ENCODE data around the gene ZNF436.
"Not testable (repeated sequence)": the region's sequence is repeated elsewhere in the genome, so short reads cannot be mapped to it uniquely, and the experiment has no call there.

ZNF436 gene

DNA sequence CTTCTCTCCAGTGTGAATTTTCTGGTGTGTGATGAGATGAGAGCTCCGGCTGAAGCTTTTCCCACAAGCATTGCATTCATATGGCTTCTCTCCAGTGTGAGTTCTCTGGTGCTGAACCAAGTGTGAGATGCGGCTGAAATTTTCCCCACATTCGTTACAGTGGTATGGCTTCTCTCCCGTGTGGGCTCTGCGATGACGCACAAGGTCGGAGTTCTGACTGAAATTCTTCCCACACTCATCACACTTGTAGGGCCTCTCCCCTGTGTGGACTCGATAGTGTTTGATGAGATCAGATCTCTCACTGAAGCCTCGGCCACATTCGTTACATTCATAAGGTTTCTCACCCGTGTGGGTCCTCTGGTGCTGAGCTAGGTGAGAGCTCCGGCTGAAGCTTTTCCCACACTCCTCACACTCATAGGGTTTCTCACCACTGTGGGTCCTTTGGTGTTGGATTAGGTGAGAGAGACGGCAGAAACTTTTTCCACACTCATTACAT, 7.4 kb downstream of the ZNF436 start:
- DNase-seq, result no peak

DNA sequence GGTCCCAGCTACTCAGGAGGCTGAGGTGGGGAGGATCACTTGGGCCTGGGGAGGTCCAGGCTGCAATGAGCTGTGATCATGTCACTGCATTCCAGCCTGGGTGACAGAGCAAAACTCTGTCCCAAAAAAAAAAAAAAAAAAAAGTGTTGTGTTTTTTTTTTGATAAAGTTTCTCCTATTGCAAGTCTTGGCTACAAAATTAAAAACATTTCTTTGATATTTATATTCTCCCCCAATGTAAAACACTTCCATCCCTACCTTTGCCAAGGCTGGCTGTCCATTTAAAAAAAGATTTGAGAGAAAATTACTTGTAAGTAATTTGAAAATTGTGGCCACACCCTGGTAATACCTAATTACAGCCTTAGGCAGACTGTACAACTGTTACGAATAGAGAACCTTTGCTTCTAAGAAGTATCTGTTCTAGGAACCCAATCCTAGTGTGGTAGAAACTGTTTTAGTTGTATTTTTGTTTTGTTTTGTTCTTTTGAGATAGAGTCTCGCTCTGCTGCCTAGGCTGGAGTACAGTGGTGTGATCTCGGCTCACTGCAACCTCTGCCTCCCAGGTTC, 11.2 kb downstream of the ZNF436 start:
- no peak for DNase-seq

DNA sequence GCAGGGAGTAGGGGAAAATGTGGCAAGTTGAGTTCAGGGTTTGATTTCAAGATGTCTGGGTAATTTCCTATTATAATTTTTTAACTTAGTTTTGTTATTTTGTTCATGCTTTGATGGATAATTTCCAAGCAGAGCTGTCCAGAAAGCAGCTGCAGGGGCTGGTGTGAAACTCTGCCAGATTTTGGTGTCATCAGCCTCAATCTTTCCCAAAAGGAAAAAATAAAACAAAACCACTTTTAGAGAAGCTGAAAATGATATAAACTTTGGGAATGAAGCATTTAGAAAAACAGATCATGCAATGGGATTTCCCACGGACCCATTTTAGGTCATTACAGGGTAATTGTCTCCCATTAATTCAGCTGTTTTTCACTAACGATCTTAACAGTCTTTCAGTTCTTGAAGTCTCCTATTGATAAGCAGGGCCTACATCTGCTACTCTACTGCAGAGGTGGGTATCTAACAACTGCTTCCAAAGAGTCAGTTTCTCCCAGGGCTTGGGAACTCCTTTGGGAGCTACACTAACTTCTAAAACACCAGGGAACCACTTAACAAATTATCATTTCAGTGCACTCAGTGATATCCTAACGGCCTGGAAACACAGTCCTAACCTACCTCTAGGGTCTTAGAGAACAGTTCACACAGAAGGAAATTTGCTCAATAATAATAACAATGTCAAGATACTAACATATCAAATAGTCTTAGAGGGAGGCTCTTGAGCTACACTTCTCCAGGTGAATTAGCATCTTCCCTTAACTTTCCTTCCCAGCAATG, 12.3 kb downstream of the ZNF436 start:
- no peak for DNase-seq

DNA sequence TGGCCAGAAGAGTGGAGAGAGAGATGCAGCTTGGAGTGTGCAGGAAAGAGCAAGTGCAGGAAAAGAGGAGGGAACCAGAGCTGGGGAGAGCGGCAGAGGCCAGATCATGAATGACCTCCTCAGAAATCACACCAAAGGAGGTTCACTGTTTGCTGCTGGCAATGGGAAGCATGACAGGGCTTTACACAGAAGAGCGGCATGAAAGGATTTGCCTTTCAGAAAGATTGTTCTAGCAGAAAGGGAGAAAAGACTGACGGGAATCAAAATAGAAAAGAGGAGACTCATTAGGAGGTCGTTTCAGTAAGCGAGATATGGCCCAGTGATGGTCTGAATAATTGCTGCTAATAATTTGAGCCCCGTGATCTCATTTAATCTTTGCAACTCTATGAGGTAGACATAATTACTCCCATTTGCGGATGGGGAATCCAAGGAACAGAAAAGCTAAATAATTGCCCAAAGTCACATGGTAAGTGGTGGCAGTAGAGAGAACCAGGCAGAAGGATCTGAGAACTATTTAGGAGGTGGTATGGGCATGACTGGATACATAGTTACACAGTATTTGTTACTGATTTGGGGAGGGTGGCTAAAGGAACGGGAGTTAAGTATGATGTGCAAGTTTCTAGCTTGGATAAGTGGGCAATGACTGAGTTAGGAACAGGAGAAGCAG, 13.0 kb downstream of the ZNF436 start:
- peak; percentile 14 for DNase-seq

DNA sequence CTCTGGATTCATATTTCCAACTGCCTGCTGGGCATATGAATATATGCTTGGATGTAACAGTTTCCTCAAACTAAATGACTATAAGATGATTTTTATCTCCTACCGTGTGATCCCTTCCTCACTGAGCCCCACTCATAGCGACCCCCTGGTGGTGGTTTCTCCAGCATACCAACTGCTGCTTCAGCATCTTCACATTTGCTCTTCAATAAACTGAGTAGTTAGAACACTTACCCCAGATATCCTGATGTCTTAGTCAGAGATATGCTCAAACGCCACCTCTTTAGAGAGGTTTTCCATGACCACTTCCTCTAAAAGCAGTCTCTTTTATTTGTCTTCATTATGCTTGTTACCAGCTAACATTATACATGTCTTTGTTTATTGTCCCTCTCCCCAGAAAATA, 15.4 kb downstream of the ZNF436 start:
- DNase-seq, result no peak

DNA sequence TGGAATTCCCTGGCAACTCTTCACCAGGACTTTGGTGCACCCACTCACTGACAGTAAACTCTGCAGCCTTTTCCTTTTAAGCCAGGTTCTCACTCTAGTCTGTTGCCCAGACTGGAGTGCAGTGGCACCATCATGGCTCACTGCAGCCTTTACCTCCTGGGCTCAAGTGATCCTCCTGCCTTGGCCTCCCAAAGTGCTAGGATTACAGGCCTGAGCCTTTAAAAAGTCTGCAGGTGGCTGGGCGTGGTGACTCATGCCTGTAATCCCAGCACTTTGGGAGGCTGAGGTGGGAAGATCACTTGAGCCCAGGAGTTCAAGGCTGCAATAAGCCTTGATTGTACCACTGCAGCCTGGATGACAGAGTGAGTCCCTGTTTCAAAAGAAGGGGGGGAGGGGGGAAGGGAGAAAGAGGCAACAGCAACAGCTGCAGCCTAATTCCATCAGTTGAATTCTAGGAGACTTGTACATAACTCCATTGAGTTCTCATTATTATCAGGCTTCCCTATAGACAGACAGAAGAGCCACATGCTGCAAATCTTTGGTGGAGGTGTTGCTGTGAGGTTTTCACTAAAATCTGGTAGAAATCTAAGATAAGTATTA, 17.4 kb downstream of the ZNF436 start:
- no peak for DNase-seq

DNA sequence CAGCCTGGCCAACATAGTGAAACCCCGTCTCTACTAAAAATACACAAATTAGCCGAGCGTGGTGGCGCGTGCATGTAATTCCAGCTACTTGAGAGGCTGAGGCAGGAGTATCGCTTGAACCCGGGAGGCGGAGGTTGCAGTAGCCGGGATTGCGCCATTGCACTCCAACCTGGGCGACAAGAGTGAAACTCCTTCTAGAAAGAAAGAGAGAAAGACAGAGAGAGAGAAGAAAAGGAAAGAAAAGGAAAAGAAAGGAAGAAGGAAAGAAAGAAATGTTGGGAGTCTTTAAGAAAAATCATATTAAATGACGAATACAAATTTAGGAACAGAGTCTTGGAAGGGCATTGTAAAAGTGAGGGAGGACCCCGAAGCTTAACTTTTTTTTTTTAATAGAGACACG, 23.7 kb downstream of the ZNF436 start:
- no peak for DNase-seq

DNA sequence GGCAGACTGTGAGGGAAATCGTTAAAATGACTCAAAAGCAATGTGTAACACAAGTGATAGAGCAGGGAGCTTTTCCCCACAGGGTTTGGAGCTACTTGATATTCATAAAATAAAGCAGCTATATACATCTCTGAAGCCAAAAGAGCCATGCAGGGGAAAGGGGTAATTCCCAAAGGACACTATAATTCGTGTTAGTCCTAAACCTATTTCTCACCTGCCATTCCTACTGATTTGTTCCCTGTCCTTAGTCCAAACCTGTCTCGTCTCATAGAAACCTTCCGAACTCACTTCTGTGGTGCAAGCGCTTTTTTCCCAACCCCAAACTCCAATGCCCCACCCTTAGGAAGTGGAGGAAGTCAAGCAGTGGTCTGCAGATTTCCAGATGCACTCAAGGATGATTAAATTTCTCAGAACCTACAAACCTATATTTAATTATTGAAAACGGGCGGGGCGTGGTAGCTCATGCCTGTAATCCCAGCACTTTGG, 24.6 kb downstream of the ZNF436 start:
- DNase-seq, result peak; percentile 48

DNA sequence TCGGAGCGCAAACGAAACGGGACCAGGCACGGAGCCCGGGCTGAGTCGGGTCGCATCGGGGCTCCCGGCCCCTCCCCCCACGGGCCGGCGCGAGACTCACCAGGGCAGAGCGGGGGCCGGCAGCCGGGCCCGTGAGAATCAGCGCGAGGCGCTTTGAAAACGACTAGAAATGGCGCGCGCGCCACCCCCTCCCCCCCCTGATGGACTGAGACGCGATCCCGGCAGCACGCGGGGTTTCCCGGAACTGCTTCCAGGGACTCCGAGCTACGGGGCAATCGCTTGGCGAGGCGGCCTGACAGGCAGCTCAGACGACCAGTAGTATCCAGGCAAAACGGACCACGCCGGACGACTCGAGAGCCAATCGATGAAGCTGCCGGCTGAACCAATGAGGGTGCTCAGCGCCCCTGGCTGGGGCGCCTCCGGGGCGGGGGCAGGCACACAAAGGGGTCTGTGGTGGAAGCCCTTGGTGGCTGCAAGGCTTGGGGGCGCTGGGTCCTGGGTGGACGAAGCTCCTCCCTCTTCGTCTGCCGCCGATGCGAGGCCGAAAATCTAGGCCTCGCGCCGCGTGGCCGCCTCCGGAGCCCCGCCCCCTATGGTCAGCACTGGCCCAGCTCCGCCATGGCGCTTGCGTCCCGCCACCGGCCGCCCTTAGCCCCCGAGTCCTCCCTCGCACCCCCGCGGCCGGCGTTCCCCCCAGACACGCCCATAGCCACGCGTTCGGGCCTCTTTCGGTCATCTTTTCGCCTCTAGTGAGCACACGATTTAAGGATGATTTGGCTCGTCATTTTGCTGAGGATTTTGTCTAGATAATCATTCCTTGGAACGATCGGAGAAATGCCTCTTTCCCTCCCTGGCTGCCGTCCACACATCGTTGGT, 25.3 kb downstream of the ZNF436 start, which contains the start of gene HNRNPR:
HNRNPR (minus strand) TSS at position 174 of the 876 bp plus-strand sequence. CDS start 3,276 bp downstream, outside the sequence.
- peak; percentile 99 for DNase-seq

DNA sequence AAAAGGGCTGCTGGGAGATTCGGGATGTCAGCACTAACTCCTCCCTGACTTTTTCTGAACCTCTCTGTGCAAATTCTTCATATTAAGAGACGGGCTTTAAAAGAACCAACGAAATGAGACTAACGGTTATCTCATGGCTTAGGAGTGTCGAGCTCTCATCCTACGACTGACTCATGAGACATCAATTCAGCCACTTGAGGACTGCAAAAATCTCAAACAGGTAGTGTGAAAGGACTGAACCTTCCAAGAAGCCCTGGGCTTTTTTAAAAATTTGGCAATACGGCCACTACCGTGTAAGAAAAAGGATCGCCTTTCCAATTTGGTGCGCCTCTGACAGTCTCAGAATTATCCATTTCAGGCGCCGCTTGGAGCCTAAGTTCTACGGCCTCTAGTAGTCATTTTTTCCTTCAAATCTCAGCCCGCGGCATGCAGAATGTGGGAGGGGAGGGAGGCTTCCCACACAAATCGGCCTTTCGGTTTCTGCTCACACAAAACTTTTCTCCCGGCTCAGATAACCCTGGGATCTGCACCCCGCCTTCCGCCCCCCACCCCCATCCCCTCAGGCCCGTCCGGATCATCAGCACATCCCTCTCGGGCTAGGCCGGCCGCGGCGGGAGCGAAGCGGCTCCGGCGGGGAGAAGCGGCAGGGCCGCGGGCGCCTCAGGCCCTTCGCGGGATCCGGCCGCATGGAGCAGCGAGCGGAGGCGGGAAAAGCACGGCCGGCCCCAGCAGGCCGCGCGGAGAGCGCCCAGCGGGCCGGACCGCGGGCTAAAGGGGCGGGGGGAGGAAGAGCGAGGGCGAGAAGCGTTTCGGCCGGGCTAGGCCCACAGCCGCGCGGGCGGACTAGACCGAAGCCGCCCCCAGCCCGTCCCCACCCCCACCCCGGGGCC, 26.2 kb downstream of the ZNF436 start:
- DNase-seq, result peak; percentile 36

DNA sequence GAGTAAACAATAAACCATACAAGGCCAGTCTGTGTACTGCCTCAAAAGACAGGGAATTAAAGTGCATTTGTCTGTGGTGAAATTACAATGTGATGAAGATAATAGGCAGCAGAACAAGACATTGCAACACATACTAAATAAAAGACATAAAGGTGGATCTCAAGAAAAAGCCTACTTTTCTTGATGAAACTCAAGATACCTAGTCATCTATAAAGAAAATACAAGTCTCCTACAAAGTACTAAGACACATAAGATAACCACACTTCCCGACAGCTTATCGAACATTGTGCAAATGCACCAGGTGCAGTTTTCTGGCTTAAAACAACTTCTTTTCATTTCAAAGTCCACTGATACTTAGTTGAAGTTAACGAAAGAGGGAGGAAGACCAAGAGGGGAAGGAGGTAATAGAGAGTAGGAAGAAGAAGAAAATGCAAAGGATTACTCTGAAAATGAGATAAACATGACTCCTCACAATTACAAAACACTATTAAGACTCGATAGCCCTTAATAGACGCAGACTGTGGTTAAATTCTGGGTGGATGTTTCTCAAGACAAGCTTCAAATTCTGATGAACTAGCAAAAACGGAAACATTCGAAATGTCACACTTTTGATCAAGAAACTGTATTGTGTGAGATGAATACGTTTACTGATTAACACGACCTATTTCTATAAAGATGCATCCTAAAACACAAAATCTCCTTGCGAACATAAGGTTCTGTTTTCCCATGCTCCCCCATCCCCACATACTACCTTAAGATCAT, 27.5 kb downstream of the ZNF436 start:
- DNase-seq, result no peak

DNA sequence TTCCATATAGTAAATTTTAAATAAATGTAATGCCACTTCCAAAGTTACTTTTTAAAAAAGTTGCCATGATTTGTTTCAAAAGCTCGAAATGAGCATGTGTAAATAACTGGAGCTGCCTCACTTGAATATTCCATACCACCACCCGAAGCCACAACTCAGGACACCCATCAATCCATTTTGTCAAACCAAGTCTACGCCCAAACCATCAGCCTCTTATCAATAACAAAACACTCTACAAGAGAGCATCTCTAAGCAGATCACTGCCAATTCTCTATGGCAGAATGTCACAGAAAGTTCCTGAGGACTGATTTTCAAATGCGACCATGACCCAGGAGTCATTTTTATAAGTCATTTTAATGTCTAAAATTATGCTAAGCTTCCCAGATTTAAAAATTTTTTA, 30.0 kb downstream of the ZNF436 start:
- no peak for DNase-seq

DNA sequence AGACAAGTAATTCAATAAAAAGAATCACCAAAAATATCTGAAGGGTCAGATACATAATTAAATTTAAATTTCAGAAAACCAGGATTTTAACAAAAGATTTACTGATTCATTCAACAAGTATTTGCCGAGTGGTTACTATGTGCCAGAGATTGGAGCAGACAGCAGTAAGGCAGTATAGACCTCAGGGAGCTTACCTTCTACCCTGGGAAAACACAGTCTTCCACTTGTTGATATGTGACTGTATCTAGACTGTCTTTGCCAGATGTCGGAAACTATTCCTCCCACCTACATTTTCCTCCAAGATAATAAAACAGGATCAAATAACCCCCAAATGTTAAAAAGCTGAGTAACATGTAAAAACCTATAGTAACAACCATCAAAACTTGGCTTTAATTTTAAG, 31.8 kb downstream of the ZNF436 start:
- no peak for DNase-seq

DNA sequence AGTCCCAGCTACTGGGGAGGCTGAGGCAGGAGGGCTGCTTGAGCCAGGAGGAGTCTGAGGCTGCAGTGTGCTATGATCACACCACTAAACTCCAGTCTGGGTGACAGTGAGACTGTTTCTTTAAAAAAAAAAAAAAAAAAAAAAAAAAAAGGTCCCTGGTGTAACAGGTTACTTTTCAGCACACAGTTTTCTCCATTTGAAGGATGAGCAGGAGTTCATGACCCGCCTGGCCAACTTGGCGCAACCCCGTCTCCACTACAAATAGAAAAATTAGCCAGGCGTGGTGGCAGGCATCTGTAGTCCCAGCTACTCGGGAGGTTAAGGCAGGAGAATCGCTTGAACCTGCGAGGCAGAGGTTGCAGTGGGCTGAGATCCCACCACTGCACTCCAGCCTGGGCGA, 37.9 kb downstream of the ZNF436 start:
- DNase-seq, result no peak

DNA sequence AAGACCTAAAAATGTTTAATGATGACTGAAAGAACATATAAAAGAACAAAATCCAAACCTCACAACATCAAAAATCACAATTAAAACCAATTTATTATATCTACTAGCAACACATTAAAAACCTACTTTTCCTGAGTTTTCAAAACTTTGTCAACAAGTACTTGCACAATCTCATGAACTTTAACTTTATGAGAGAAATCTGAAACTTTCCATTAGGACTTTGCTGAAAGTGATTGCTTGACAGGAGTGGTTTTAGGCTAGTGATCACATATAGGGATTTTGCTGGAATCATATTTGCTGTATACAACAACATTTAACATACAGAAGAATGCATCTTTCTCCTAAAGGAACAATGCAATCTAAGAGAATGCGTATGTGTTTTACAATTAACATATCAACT, 38.8 kb downstream of the ZNF436 start:
- DNase-seq, result no peak

DNA sequence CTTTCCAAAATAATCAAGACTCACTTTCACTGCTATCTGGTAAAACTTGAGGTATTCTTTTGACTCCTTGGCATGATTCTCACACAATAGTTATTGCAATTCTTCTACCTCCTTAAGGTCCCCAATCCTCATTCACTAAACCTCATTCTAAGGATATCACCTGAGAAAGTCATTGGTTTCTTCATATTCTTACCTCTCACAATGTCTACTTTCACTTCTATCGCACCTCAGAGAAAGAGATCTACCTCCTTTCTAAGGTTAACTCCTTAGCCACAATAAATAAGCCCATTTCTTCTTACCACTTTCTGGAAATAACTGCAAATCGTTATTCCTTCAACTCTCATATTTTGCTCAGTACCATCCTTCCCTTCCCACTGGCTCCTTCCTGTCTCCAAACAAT, 44.2 kb downstream of the ZNF436 start:
- DNase-seq, result no peak

DNA sequence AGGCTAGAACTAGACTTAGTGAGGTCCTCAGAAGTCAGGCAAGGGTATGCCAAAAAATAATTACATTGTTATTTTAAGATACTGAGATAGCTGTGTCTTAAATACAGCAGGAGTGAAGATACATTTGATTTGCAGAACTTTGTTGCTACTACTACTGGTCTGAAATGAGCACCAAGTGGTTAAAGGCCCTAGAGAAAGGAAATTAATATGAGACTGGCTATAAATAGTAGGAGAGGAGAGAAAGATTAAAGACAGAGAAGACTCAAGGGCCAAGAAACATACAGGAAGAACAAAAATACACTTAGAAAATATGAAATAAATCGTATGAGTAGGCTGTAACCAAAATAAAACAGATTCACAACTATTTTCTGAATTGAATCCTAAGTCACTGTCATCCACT, 46.9 kb downstream of the ZNF436 start:
- DNase-seq, result no peak

DNA sequence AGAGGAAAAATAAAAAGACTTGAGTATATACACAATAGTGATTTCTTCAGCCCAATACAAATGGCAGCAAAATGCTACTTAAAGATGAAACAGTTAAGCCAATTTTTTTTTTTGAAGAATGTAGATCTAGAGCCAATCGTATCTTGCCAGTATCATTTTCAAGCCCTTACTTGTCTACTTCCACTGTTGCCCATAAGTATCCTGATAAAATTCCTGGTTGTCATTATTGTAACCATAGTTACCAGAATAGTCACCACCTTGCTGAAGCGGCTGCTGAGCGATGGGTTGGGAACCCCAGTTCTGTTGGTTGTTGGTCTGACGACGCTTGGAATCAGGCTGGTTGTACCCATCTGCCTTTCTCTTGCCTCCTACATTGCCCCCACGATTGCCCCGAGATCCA, 59.4 kb downstream of the ZNF436 start:
- not testable (repeated sequence) for DNase-seq

Measured in NCI-H146 (cell line).